ENCODE results near the gene HOXA1.
A peak's percentile ranks its signal among the peaks of the same experiment; 100 is the strongest.

The HOXA1 gene

GRCh38 chr7:27104341-27105058 is 8.7 kb upstream of the HOXA1 start:
- Histone ChIP-seq H3K9me3 (ENCODE audit: control insufficient read depth, low read length) (no peaks in the 10 kb centered on the region), H3K4me3 (ENCODE audit: insufficient read depth in 1 of 2, low read depth in 1 of 2, low read length in 2 of 2) (no peak overlapping the region), H3K9ac (ENCODE audit: low read length) (peak overlapping the region; percentile 96), H2BK12ac (ENCODE audit: low read length in 2 of 2) (no peak overlapping the region), H3K36me3 (ENCODE audit: control insufficient read depth in 1 of 2, insufficient read depth in 2 of 2, low read depth in 1 of 2, low read length in 2 of 2) (peaks cover 8 to 26% of the 10 kb centered on the region in 2 experiments), H4K91ac (ENCODE audit: low read length) (no peak overlapping the region), H3K4ac (ENCODE audit: low read depth in 1 of 2, low read length in 2 of 2) (no peak overlapping the region), H4K8ac (ENCODE audit: low read length) (no peak overlapping the region), H3K79me1 (replicated peaks; ENCODE audit: low read length, poor library complexity, severe bottlenecking) (no peaks in the 10 kb centered on the region), H2AK5ac (ENCODE audit: low read length, severe bottlenecking) (peak overlapping the region; percentile 44), H3K14ac (ENCODE audit: low read length in 2 of 2) (no peak overlapping the region), H3K27me3 (ENCODE audit: control insufficient read depth in 1 of 2, insufficient read depth in 1 of 2, low read length in 2 of 2) (no peaks in the 10 kb centered on the region), H2BK120ac (ENCODE audit: low read depth, low read length) (no peak overlapping the region), H2BK15ac (ENCODE audit: low read depth, poor library complexity, severe bottlenecking) (no peak overlapping the region), H3K27ac (ENCODE audit: low read length, poor library complexity, severe bottlenecking) (peak overlapping the region; percentile 90), H3K23ac (ENCODE audit: low read length in 2 of 2) (no peak overlapping the region), H3K4me1 (ENCODE audit: control insufficient read depth, insufficient read depth, low read depth, low read length) (peaks cover 26% of the 10 kb centered on the region), H2BK5ac (ENCODE audit: low read depth, low read length, poor library complexity, severe bottlenecking) (no peak overlapping the region), H3K4me2 (ENCODE audit: low read length, poor library complexity, severe bottlenecking) (peak overlapping the region; percentile 92), H2AFZ (ENCODE audit: low read depth, low read length) (no peak overlapping the region), H3K18ac (ENCODE audit: low read depth in 1 of 2, low read length in 2 of 2) (no peak overlapping the region)
- DNase-seq, result peak; percentile 27
- 31% methylated on average over 11 of the region's 13 CpGs for WGBS

DNA sequence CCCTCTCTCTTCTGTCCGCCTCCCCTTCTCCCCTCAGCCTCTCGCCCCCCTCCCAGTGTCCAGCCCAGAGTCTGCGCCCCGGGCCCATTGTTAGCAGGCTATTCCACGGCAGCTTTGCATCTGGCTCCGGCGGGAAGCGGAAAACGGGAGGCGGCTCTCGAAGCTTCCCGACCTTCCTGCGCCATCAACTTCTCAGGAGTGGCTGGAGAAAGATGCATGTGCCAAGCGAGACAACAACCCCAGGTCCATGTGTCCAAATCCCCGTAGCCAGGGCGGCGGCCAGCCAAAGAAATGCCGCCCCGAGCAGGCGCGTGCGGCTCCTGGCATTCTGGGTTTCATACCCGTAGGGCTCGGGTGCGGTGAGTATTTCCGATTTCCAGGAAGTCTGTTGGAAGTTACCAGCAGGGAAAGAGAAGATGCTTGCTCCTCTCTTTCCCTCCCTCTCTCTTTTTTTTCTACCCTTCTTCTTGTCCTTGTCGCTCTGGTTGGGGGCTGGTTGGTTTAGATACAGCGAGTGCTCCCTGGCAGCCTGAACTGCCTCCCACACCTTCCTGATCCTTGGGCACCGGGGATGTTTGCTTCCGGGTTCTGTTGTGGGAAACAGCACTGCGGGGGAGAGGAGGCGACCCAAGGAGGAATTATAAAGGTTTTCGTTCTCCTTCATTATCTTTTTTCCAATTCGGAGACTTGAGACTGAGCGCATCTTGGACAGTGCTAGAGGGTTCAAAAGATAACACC is 7.9 kb upstream of the HOXA1 start:
- H3K27ac ChIP-seq (ENCODE audit: low read length, poor library complexity, severe bottlenecking), result peak overlapping the region; percentile 90
- H2BK5ac ChIP-seq (ENCODE audit: low read depth, low read length, poor library complexity, severe bottlenecking), result peak overlapping the region; percentile 84
- H3K9ac ChIP-seq (ENCODE audit: low read length), result peak overlapping the region; percentile 96
- peak overlapping the region; percentile 48 for H4K91ac ChIP-seq (ENCODE audit: low read length)
- peak overlapping the region; percentile 92 for H3K4me2 ChIP-seq (ENCODE audit: low read length, poor library complexity, severe bottlenecking)
- no peak overlapping the region for H2AFZ ChIP-seq (ENCODE audit: low read depth, low read length)
- H2BK15ac ChIP-seq (ENCODE audit: low read depth, poor library complexity, severe bottlenecking), result no peak overlapping the region
- H3K4me3 ChIP-seq (ENCODE audit: insufficient read depth in 1 of 2, low read depth in 1 of 2, low read length in 2 of 2), result peak overlapping the region; percentile 48 to 64
- H3K27me3 ChIP-seq (ENCODE audit: control insufficient read depth in 1 of 2, insufficient read depth in 1 of 2, low read length in 2 of 2), result no peaks in the 10 kb centered on the region
- no peak overlapping the region for H2BK120ac ChIP-seq (ENCODE audit: low read depth, low read length)
- peak overlapping the region in 1 of 2 experiments; percentile 80 for H3K4ac ChIP-seq (ENCODE audit: low read depth in 1 of 2, low read length in 2 of 2)
- peak overlapping the region in 1 of 2 experiments; percentile 15 for H3K14ac ChIP-seq (ENCODE audit: low read length in 2 of 2)
- H2BK12ac ChIP-seq (ENCODE audit: low read length in 2 of 2), result peak overlapping the region in 1 of 2 experiments; percentile 84
- H3K18ac ChIP-seq (ENCODE audit: low read depth in 1 of 2, low read length in 2 of 2), result peak overlapping the region in 1 of 2 experiments; percentile 87
- under 1% methylated on average over 27 of the region's 35 CpGs for whole genome bisulfite sequencing
- H3K23ac ChIP-seq (ENCODE audit: low read length in 2 of 2), result peak overlapping the region in 1 of 2 experiments; percentile 52
- no peaks in the 10 kb centered on the region for H3K79me1 ChIP-seq (replicated peaks; ENCODE audit: low read length, poor library complexity, severe bottlenecking)
- H2AK5ac ChIP-seq (ENCODE audit: low read length, severe bottlenecking), result peak overlapping the region; percentile 53
- peaks cover 7 to 22% of the 10 kb centered on the region in 2 experiments for H3K36me3 ChIP-seq (ENCODE audit: control insufficient read depth in 1 of 2, insufficient read depth in 2 of 2, low read depth in 1 of 2, low read length in 2 of 2)
- peak overlapping the region; percentile 29 for H4K8ac ChIP-seq (ENCODE audit: low read length)
- H3K4me1 ChIP-seq (ENCODE audit: control insufficient read depth, insufficient read depth, low read depth, low read length), result peaks cover 22% of the 10 kb centered on the region
- DNase-seq, result peak; percentile 37
- H3K9me3 ChIP-seq (ENCODE audit: control insufficient read depth, low read length), result no peaks in the 10 kb centered on the region

GRCh38 chr7:27102581-27103442 is 7.0 kb upstream of the HOXA1 start, which contains the start of gene HOXA2:
Gene HOXA2, minus strand, starts transcription at chr7:27102683. Its CDS starts 183 bp downstream, at chr7:27102500.
- Histone ChIP-seq H2BK12ac (ENCODE audit: low read length in 2 of 2) (peak within 1 kb of the TSS; percentile 23 to 84), H3K14ac (ENCODE audit: low read length in 2 of 2) (peak within 1 kb of the TSS in 1 of 2 experiments; percentile 55), H3K79me1 (replicated peaks; ENCODE audit: low read length, poor library complexity, severe bottlenecking) (no peaks in the 10 kb centered on the region), H4K91ac (ENCODE audit: low read length) (peak within 1 kb of the TSS; percentile 81), H2BK5ac (ENCODE audit: low read depth, low read length, poor library complexity, severe bottlenecking) (peak within 1 kb of the TSS; percentile 93), H3K4me2 (ENCODE audit: low read length, poor library complexity, severe bottlenecking) (peak within 1 kb of the TSS; percentile 92), H3K23ac (ENCODE audit: low read length in 2 of 2) (peak within 1 kb of the TSS in 1 of 2 experiments; percentile 89), H3K27me3 (ENCODE audit: control insufficient read depth in 1 of 2, insufficient read depth in 1 of 2, low read length in 2 of 2) (no peaks in the 10 kb centered on the region), H3K4ac (ENCODE audit: low read depth in 1 of 2, low read length in 2 of 2) (peak within 1 kb of the TSS; percentile 24 to 80), H3K9ac (ENCODE audit: low read length) (peak within 1 kb of the TSS; percentile 96), H3K9me3 (ENCODE audit: control insufficient read depth, low read length) (no peaks in the 10 kb centered on the region), H2AK5ac (ENCODE audit: low read length, severe bottlenecking) (peak within 1 kb of the TSS; percentile 55), H2AFZ (ENCODE audit: low read depth, low read length) (no peak within 1 kb of the TSS), H3K36me3 (ENCODE audit: control insufficient read depth in 1 of 2, insufficient read depth in 2 of 2, low read depth in 1 of 2, low read length in 2 of 2) (peaks cover 7 to 18% of the 10 kb centered on the region in 2 experiments), H4K8ac (ENCODE audit: low read length) (peak within 1 kb of the TSS; percentile 39), H2BK15ac (ENCODE audit: low read depth, poor library complexity, severe bottlenecking) (peak within 1 kb of the TSS; percentile 97), H3K4me1 (ENCODE audit: control insufficient read depth, insufficient read depth, low read depth, low read length) (peaks cover 15% of the 10 kb centered on the region), H3K4me3 (ENCODE audit: insufficient read depth in 1 of 2, low read depth in 1 of 2, low read length in 2 of 2) (peak within 1 kb of the TSS; percentile 64 to 69), H2BK120ac (ENCODE audit: low read depth, low read length) (peak within 1 kb of the TSS; percentile 50), H3K18ac (ENCODE audit: low read depth in 1 of 2, low read length in 2 of 2) (peak within 1 kb of the TSS; percentile 65 to 87), H3K27ac (ENCODE audit: low read length, poor library complexity, severe bottlenecking) (peak within 1 kb of the TSS; percentile 92)
- peak; percentile 50 for DNase-seq
- 7% methylated on average over 15 of the region's 29 CpGs for WGBS
